Measurements from ENCODE around the gene VWA8. TPM values are rescaled to one million over a fixed set of nuclear protein-coding genes. Genes with fewer than 3 reads are reported as not detected.
A peak's percentile ranks its signal among the peaks of the same experiment; 100 is the strongest.
"Not testable (repeated sequence)": the region's sequence is repeated elsewhere in the genome, so short reads cannot be mapped to it uniquely, and the experiment has no call there.

VWA8 gene
- total RNA-seq, 2 experiments from 2014 or later = 21.7 to 26.2 TPM

- H3K27ac Mint-ChIP-seq = no peak overlapping the region
- H3K4me3 Mint-ChIP-seq = no peak overlapping the region
- DNase-seq = peak; percentile 55
- no peaks in the 10 kb centered on the region for H3K36me3 Mint-ChIP-seq (ENCODE audit: low read depth)
- ChIA-PET POLR2A (interaction anchor here (0.9 kb wide), 1 partner anchor 291 kb away, joined by 7 read pairs; no protein-coding TSS in a partner anchor), CTCF (interaction anchor here (0.6 to 3.2 kb wide), 15 partner anchors 9 to 314 kb away, joined by 3 to 23 read pairs (median 5); no protein-coding TSS in a partner anchor)
- H3K4me1 Mint-ChIP-seq = peaks cover 23% of the 10 kb centered on the region
- no peaks in the 10 kb centered on the region for H3K9me3 Mint-ChIP-seq (ENCODE audit: low read depth)
- intact Hi-C loops (cut with DNase I, micrococcal nuclease) = loop anchor here (1.0 to 10.0 kb wide), 6 partner anchors 226 to 300 kb away; no protein-coding TSS in a partner anchor
- H3K27me3 Mint-ChIP-seq = no peaks in the 10 kb centered on the region
- no peak for ATAC-seq
Observed at GRCh38 chr13:41652735-41653361, 308.1 kb downstream of the VWA8 start.

GRCh38 chr13:41651413-41652058 lies 309.4 kb downstream of the VWA8 start:
- no peaks in the 10 kb centered on the region for H3K9me3 Mint-ChIP-seq (ENCODE audit: low read depth)
- ChIA-PET POLR2A (interaction anchor here (0.7 kb wide), 1 partner anchor 191 kb away, joined by 5 read pairs; no protein-coding TSS in a partner anchor), CTCF (interaction anchor here (0.6 to 3.2 kb wide), 5 partner anchors 192 to 597 kb away, joined by 3 to 23 read pairs (median 4); no protein-coding TSS in a partner anchor)
- no peak overlapping the region for H3K4me3 Mint-ChIP-seq
- H3K36me3 Mint-ChIP-seq (ENCODE audit: low read depth) = no peaks in the 10 kb centered on the region
- no peak for ATAC-seq
- no peaks in the 10 kb centered on the region for H3K27me3 Mint-ChIP-seq
- H3K27ac Mint-ChIP-seq = no peak overlapping the region
- no peak for DNase-seq
- intact Hi-C loops (cut with DNase I, micrococcal nuclease) = loop anchor here (1.0 to 10.0 kb wide), 5 partner anchors 224 to 299 kb away; no protein-coding TSS in a partner anchor
- peaks cover 18% of the 10 kb centered on the region for H3K4me1 Mint-ChIP-seq

GRCh38 chr13:41650706-41651105 lies 310.2 kb downstream of the VWA8 start:
- no peaks in the 10 kb centered on the region for H3K9me3 Mint-ChIP-seq (ENCODE audit: low read depth)
- no peak overlapping the region for H3K27ac Mint-ChIP-seq
- POLR2A ChIA-PET = no interaction called here
- no peak for DNase-seq
- CTCF ChIA-PET = interaction anchor here (0.7 to 3.1 kb wide), 4 partner anchors 17 to 596 kb away, joined by 3 to 14 read pairs (median 4); no protein-coding TSS in a partner anchor
- no peak for ATAC-seq
- intact Hi-C loops (cut with DNase I, micrococcal nuclease) = loop anchor here in 1 of 2 experiments (5.0 to 10.0 kb wide), 2 partner anchors 223 to 266 kb away; no protein-coding TSS in a partner anchor
- peaks cover 10% of the 10 kb centered on the region for H3K4me1 Mint-ChIP-seq
- no peaks in the 10 kb centered on the region for H3K36me3 Mint-ChIP-seq (ENCODE audit: low read depth)
- no peak overlapping the region for H3K4me3 Mint-ChIP-seq
- H3K27me3 Mint-ChIP-seq = no peaks in the 10 kb centered on the region

- ChIA-PET CTCF (interaction anchor here (0.9 to 3.1 kb wide), 6 partner anchors 8 to 464 kb away, joined by 3 to 14 read pairs (median 3); no protein-coding TSS in a partner anchor), POLR2A (no interaction called here)
- Mint-ChIP-seq H3K27ac (no peak overlapping the region), H3K27me3 (no peaks in the 10 kb centered on the region), H3K36me3 (ENCODE audit: low read depth) (no peaks in the 10 kb centered on the region), H3K4me3 (no peak overlapping the region), H3K4me1 (peaks cover 4% of the 10 kb centered on the region), H3K9me3 (ENCODE audit: low read depth) (no peaks in the 10 kb centered on the region)
- ATAC-seq = no peak
- DNase-seq = peak; percentile 16
- intact Hi-C loops (cut with DNase I, micrococcal nuclease) = loop anchor here in 1 of 2 experiments (5.0 to 10.0 kb wide), 2 partner anchors 222 to 265 kb away; no protein-coding TSS in a partner anchor
Observed at GRCh38 chr13:41649659-41650058, 311.2 kb downstream of the VWA8 start.

- Mint-ChIP-seq H3K4me3 (no peak overlapping the region), H3K9me3 (ENCODE audit: low read depth) (no peaks in the 10 kb centered on the region), H3K36me3 (ENCODE audit: low read depth) (no peaks in the 10 kb centered on the region), H3K27ac (no peak overlapping the region), H3K27me3 (no peaks in the 10 kb centered on the region), H3K4me1 (peaks cover 2% of the 10 kb centered on the region)
- ChIA-PET POLR2A (interaction anchor here (0.6 kb wide), 1 partner anchor 530 kb away, joined by 3 read pairs; no protein-coding TSS in a partner anchor), CTCF (interaction anchor here (0.7 to 3.1 kb wide), 6 partner anchors 9 to 416 kb away, joined by 3 to 14 read pairs (median 4); no protein-coding TSS in a partner anchor)
- intact Hi-C loops (cut with DNase I, micrococcal nuclease) = no loop called here
- ATAC-seq = no peak
- no peak for DNase-seq
Observed at GRCh38 chr13:41648314-41648935, 312.5 kb downstream of the VWA8 start.

- intact Hi-C loops (cut with DNase I, micrococcal nuclease); DNase-seq; H3K4me1 Mint-ChIP-seq; H3K9me3 Mint-ChIP-seq (ENCODE audit: low read depth); H3K36me3 Mint-ChIP-seq (ENCODE audit: low read depth); H3K27ac Mint-ChIP-seq; H3K27me3 Mint-ChIP-seq; ATAC-seq; H3K4me3 Mint-ChIP-seq: not testable (repeated sequence)
- ChIA-PET CTCF (interaction anchor here (1.1 to 3.1 kb wide), 5 partner anchors 20 to 416 kb away, joined by 3 to 14 read pairs (median 5); partner anchors contain the start of gene RGCC), POLR2A (interaction anchor here (0.6 kb wide), 1 partner anchor 529 kb away, joined by 3 read pairs; no protein-coding TSS in a partner anchor)
Observed at GRCh38 chr13:41647699-41648313, 313.1 kb downstream of the VWA8 start.

GRCh38 chr13:41645331-41645730 lies 315.6 kb downstream of the VWA8 start:
- ChIA-PET CTCF (no interaction called here), POLR2A (no interaction called here)
- intact Hi-C loops (cut with DNase I, micrococcal nuclease) = no loop called here
- Mint-ChIP-seq H3K4me3 (no peak overlapping the region), H3K9me3 (ENCODE audit: low read depth) (no peaks in the 10 kb centered on the region), H3K27me3 (no peaks in the 10 kb centered on the region), H3K36me3 (ENCODE audit: low read depth) (no peaks in the 10 kb centered on the region), H3K27ac (no peak overlapping the region), H3K4me1 (peaks cover under 1% of the 10 kb centered on the region)
- no peak for DNase-seq
- ATAC-seq = no peak

GRCh38 chr13:41644742-41645141 lies 316.2 kb downstream of the VWA8 start:
- Mint-ChIP-seq H3K4me3 (no peak overlapping the region), H3K36me3 (ENCODE audit: low read depth) (no peaks in the 10 kb centered on the region), H3K27ac (no peak overlapping the region), H3K27me3 (no peaks in the 10 kb centered on the region), H3K4me1 (peaks cover 4% of the 10 kb centered on the region), H3K9me3 (ENCODE audit: low read depth) (no peaks in the 10 kb centered on the region)
- ChIA-PET POLR2A (no interaction called here), CTCF (no interaction called here)
- intact Hi-C loops (cut with DNase I, micrococcal nuclease) = no loop called here
- DNase-seq (no peak), ATAC-seq (no peak)

- H3K27ac Mint-ChIP-seq = no peak overlapping the region
- no peaks in the 10 kb centered on the region for H3K27me3 Mint-ChIP-seq
- no peak for ATAC-seq
- CTCF ChIA-PET = interaction anchor here (0.5 to 1.2 kb wide), 5 partner anchors 9 to 155 kb away, joined by 3 to 4 read pairs (median 3); no protein-coding TSS in a partner anchor
- intact Hi-C loops (cut with DNase I, micrococcal nuclease) = no loop called here
- H3K36me3 Mint-ChIP-seq (ENCODE audit: low read depth) = peaks cover 3% of the 10 kb centered on the region
- peaks cover 4% of the 10 kb centered on the region for H3K4me1 Mint-ChIP-seq
- no peak overlapping the region for H3K4me3 Mint-ChIP-seq
- POLR2A ChIA-PET = interaction anchor here (0.6 kb wide), 1 partner anchor 184 kb away, joined by 5 read pairs; no protein-coding TSS in a partner anchor
- no peak for DNase-seq
- H3K9me3 Mint-ChIP-seq (ENCODE audit: low read depth) = no peaks in the 10 kb centered on the region
Observed at GRCh38 chr13:41643507-41643906, 317.4 kb downstream of the VWA8 start.

- H3K27ac Mint-ChIP-seq = no peak overlapping the region
- ATAC-seq (no peak), DNase-seq (no peak)
- intact Hi-C loops (cut with DNase I, micrococcal nuclease) = no loop called here
- peaks cover 4% of the 10 kb centered on the region for H3K4me1 Mint-ChIP-seq
- no peaks in the 10 kb centered on the region for H3K27me3 Mint-ChIP-seq
- ChIA-PET CTCF (no interaction called here), POLR2A (no interaction called here)
- H3K4me3 Mint-ChIP-seq = no peak overlapping the region
- peaks cover 6% of the 10 kb centered on the region for H3K36me3 Mint-ChIP-seq (ENCODE audit: low read depth)
- no peaks in the 10 kb centered on the region for H3K9me3 Mint-ChIP-seq (ENCODE audit: low read depth)
Observed at GRCh38 chr13:41641961-41642360, 318.9 kb downstream of the VWA8 start.

GRCh38 chr13:41641429-41641828 lies 319.5 kb downstream of the VWA8 start:
- H3K36me3 Mint-ChIP-seq (ENCODE audit: low read depth) = peaks cover 7% of the 10 kb centered on the region
- ChIA-PET POLR2A (no interaction called here), CTCF (no interaction called here)
- H3K9me3 Mint-ChIP-seq (ENCODE audit: low read depth) = no peaks in the 10 kb centered on the region
- no peak overlapping the region for H3K27ac Mint-ChIP-seq
- peaks cover 4% of the 10 kb centered on the region for H3K4me1 Mint-ChIP-seq
- no peaks in the 10 kb centered on the region for H3K27me3 Mint-ChIP-seq
- H3K4me3 Mint-ChIP-seq = no peak overlapping the region
- ATAC-seq (no peak), DNase-seq (no peak)
- intact Hi-C loops (cut with DNase I, micrococcal nuclease) = no loop called here
